Medulla oblongata (tissue), 1 donor: ENCODE measurements around the gene ACAT1.
"Not testable (repeated sequence)": the region's sequence is repeated elsewhere in the genome, so short reads cannot be mapped to it uniquely, and the experiment has no call there.

Experiments
- DNase-seq: peaks from one replicate; pipeline ENCODE4 v3.0.0-alpha.2; 2015; ENCODE audit errors: extremely low spot score

Gene ACAT1

GRCh38 chr11:108147150-108147549 is 25.8 kb downstream of the ACAT1 start:
- no peak for DNase-seq

DNA sequence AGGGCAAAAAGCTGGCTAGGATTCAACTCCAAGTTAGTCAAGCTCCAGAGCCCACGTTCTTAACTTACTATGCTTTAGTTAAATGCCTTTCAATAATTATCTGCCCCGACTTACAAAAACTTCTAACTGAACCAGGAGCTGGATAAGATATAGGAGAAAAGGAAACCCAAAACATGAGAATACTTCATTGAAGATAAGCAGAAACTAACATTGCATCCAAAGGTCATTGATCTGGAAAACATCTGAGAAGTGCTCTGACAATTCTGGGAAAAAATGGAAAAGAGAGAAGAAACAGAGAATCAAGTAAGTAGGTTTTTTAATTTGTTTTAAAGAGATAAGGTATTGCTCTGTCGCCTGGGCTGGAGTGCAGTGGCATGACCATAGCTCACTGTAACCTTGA is 27.2 kb downstream of the ACAT1 start:
- no peak for DNase-seq

DNA sequence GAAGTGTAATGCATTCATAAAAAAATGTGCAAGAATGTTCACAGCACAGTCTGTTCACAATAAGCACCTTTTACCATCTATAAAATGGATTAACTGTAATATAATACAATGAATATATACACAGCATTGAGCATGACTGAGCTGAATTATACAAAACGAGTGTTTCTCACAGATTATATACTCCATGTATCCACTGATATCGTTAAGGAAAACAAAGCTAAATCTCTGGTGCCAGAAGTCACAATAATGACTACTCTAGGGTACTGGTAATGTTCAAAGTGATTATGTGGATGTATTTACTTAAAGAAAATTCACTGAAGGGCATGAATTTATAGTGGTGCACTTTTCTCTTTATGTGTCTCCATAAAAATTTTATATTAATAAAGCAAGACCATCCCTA is 33.2 kb downstream of the ACAT1 start:
- DNase-seq, result no peak

- no peak for DNase-seq
Measured at GRCh38 chr11:108160970-108161566, 39.7 kb downstream of the ACAT1 start.

DNA sequence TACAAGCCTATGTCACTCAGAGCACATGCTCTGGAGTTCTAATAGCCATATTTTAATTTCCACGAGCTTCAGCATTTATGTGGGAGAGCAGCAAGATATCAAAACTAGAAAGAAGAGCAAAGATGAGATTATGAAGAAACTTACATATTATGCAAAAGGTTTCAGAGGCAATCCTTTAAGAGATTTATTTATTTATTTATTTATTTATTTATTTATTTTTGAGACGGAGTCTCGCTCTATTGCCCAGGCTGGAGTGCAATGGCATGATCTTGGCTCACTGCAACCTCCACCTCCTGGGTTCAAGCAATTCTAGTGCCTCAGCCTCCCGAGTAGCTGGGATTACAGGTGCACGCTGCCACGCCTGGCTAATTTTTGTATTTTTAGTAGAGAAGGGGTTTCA is 41.5 kb downstream of the ACAT1 start:
- not testable (repeated sequence) for DNase-seq

DNA sequence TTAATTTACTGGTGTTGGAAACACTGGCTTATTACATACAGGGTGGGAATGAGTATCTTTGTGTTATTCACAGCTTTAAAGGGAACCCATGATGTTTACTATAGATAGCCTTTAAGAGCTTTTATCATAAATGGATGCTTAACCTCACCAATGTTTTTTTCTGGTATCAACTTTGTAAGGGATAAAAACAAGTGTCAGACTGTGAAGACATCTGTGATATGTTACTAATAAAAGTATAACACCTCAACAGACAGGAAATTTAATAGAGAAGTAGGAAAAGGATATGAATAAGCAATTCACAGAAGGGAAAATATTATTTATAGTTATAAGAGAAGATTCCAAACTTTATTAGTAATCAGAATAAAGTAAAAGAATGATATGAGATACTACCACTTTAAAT is 46.3 kb downstream of the ACAT1 start:
- DNase-seq, result no peak

- no peak for DNase-seq
Measured at GRCh38 chr11:108170184-108170583, 48.8 kb downstream of the ACAT1 start.

GRCh38 chr11:108177570-108177969 is 56.2 kb downstream of the ACAT1 start:
- DNase-seq, result no peak

DNA sequence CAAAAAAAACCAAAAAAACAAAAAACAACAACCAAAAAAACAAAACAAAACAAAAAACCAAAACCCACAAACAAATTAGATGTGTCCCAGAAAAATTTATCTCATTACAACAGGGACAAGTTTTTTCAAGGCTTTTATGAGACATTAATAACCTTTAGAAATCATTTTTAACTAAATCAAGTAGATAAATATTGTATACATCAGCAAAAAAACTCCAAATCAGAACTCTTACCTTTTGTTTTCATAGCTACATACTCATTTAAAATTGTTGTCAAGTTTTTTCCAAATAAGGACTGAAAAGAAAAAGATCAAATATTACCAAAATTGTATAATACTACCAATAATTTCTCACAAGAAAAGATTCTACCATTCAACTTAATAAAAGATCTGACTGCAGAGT is 72.4 kb downstream of the ACAT1 start:
- DNase-seq, result no peak

GRCh38 chr11:108196901-108197300 is 75.5 kb downstream of the ACAT1 start:
- DNase-seq, result no peak
